ENCODE data around the gene MEN1.

DNA sequence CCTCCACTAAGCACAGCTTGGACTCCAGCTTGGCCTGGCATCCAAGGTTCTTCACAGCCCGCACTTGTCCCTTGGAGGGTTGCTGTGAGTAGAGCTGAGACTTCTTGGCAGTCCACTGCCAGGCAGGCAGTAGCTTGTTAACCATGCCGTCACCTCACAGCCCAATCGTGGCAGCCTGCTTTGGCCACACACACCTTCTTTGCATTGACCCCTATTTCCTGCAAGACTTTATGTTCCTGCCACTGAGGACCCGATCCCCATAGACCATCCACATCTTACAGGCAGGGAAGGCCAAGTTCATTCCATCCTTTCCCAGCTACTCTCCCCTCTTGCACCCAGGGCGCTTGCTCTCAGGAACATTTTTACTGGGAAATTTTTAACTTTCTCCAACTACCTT, 48.1 kb downstream of the MEN1 start:
- TF ChIP-seq, protein P1, sequence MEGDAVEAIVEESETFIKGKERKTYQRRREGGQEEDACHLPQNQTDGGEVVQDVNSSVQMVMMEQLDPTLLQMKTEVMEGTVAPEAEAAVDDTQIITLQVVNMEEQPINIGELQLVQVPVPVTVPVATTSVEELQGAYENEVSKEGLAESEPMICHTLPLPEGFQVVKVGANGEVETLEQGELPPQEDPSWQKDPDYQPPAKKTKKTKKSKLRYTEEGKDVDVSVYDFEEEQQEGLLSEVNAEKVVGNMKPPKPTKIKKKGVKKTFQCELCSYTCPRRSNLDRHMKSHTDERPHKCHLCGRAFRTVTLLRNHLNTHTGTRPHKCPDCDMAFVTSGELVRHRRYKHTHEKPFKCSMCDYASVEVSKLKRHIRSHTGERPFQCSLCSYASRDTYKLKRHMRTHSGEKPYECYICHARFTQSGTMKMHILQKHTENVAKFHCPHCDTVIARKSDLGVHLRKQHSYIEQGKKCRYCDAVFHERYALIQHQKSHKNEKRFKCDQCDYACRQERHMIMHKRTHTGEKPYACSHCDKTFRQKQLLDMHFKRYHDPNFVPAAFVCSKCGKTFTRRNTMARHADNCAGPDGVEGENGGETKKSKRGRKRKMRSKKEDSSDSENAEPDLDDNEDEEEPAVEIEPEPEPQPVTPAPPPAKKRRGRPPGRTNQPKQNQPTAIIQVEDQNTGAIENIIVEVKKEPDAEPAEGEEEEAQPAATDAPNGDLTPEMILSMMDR (IDR thresholded peaks at IDR 0.05): no peak
- no peak for TF ChIP-seq ZFX (IDR thresholded peaks at IDR 0.05; ENCODE audit: borderline replicate concordance)
